ENCODE measurements around the gene ZIC5.

Gene ZIC5

DNA sequence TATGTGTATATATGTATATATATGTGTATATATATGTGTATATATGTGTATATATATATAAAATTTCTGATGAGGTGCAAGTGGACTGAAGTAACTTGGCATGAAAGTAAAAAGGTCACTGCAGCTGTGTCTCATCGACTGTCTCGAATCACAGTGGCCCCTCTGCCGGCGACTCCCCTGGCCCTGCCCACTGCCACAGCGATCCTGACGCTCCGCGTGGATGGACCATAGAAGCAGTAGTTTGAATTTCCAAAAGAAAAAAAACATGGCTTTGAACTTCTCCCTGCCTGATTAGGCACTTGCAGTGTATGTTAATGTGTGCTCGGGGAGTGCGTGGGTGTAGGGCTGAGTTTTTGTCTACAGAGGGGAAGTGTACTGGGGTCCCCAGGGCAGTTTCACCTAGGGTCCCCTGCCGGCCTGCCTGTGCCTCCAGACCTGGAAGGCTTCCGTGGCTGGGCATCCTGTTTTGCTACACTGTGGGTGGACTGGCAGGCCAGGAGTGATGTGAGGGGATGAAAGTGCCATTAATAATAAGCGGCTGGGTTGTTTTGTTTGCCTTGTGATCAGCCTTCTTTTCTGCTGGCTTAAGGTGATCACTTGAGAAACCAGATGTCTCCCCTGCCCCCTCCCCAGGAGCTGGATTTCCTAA is 10.8 kb downstream of the ZIC5 start:
- no peak overlapping the region for H3K4me3 ChIP-seq (replicated peaks; ENCODE audit: low read depth, low read length)
- no peaks in the 10 kb centered on the region for H3K36me3 ChIP-seq (ENCODE audit: control insufficient read depth, insufficient read depth, low read length)
- DNase-seq (ENCODE audit: extremely low read depth, insufficient read length): no peak
- H3K27me3 ChIP-seq (replicated peaks; ENCODE audit: control insufficient read depth, insufficient read depth, low read length): peaks cover 6% of the 10 kb centered on the region; the same call in 1 of the 2 replicates
- TF ChIP-seq, protein P1, sequence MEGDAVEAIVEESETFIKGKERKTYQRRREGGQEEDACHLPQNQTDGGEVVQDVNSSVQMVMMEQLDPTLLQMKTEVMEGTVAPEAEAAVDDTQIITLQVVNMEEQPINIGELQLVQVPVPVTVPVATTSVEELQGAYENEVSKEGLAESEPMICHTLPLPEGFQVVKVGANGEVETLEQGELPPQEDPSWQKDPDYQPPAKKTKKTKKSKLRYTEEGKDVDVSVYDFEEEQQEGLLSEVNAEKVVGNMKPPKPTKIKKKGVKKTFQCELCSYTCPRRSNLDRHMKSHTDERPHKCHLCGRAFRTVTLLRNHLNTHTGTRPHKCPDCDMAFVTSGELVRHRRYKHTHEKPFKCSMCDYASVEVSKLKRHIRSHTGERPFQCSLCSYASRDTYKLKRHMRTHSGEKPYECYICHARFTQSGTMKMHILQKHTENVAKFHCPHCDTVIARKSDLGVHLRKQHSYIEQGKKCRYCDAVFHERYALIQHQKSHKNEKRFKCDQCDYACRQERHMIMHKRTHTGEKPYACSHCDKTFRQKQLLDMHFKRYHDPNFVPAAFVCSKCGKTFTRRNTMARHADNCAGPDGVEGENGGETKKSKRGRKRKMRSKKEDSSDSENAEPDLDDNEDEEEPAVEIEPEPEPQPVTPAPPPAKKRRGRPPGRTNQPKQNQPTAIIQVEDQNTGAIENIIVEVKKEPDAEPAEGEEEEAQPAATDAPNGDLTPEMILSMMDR (IDR thresholded peaks at IDR 0.05; ENCODE audit: insufficient read depth, low read length, poor library complexity, severe bottlenecking): no peak

DNA sequence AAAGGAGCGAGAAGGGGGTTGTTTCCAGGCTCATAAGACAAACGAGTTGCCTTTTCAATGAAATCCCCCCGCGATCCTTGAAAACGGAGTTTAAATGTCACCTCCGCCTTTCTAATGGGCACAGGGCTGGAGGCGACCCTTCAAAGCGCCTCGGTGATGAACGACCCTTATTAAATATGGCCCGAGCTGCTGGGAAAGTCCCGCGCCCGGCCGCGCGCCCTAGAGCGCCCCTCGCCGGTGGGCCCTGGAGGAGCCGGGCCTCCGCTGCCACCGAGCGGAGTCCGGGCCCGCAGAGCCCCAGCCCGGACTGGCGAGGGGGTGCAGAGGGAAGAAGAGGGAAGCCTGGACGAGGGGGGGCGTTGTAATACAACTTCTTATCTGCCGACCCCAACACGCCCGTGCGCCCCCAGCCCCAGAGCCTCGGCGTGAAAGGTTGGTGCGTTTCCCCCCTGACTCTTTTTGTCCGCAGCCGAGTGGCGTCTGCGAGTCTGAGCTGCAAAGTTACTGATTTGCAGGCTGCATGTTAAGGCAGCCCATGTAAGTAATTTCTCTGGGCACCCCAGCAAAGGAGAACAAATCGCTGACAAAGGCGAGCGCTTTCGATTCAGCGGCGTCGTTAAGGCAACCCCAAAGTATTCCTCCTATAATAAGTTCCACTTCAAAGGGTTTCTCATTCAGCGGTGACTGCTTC is 11.9 kb downstream of the ZIC5 start:
- DNase-seq (ENCODE audit: extremely low read depth, insufficient read length): no peak
- TF ChIP-seq, protein P1 (IDR thresholded peaks at IDR 0.05; ENCODE audit: insufficient read depth, low read length, poor library complexity, severe bottlenecking): no peak
- H3K36me3 ChIP-seq (ENCODE audit: control insufficient read depth, insufficient read depth, low read length): no peaks in the 10 kb centered on the region
- H3K4me3 ChIP-seq (replicated peaks; ENCODE audit: low read depth, low read length): no peak overlapping the region
- peaks cover 3% of the 10 kb centered on the region; the same call in 1 of the 2 replicates for H3K27me3 ChIP-seq (replicated peaks; ENCODE audit: control insufficient read depth, insufficient read depth, low read length)

DNA sequence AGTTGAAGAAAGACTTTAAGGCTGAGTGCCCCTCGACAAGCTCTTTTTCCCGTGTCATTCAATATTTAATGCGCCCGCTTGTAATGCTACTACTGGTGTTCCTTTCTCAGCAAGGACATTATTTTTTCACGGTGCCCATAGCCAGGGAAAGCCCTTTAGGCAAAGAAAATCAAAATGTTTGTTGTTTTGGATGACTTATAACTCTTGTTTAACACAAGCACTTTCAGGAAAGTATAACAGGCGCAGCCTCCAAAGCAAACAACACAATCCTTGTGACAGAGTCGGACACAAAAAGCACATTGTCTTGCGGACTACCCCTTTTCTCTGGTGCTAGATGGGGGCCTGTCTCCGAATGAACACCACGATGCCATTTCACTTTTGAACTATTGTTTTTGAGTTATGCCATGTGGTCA is 12.4 kb downstream of the ZIC5 start:
- DNase-seq (ENCODE audit: extremely low read depth, insufficient read length): no peak
- H3K27me3 ChIP-seq (replicated peaks; ENCODE audit: control insufficient read depth, insufficient read depth, low read length): peaks cover 3% of the 10 kb centered on the region; the same call in 1 of the 2 replicates
- no peaks in the 10 kb centered on the region for H3K36me3 ChIP-seq (ENCODE audit: control insufficient read depth, insufficient read depth, low read length)
- H3K4me3 ChIP-seq (replicated peaks; ENCODE audit: low read depth, low read length): no peak overlapping the region
- TF ChIP-seq, protein P1 (IDR thresholded peaks at IDR 0.05; ENCODE audit: insufficient read depth, low read length, poor library complexity, severe bottlenecking): no peak

DNA sequence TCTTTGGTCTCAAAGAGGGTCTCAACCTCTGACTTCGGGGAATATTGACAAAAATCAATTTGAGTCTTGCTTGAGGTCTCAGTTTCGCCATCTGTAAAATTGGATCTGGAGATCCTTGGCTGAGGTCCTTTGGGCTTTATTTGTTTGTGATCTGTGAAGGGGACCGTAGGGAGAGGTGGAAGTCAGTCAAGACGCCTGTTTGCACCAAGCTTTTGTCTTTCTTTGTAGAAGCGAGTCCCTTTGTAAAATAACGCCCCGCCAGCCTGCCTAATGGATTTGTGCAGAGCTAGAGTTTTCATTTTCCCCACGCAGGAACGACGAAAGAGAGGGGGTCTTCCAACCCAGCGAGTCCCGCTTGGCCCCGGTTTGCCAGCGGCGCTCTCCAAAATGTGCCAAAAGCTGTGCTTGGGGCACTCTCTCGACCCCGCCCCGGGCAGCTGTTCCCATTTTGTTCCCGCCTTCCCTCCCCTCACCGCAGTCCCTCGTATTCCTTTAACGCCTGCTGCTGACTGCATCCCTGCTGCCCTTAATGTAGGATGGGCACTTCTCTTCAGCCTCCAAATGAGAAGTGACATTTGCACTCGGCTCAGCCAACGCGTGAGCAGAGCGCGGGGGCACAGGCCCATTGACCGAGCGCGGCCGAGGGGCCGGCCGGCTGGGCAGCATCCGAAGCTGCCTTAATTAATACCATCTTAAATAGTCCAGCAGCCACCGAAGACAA is 13.0 kb downstream of the ZIC5 start:
- Histone ChIP-seq H3K27me3 (replicated peaks; ENCODE audit: control insufficient read depth, insufficient read depth, low read length) (peaks cover 3% of the 10 kb centered on the region; the same call in 1 of the 2 replicates), H3K4me3 (replicated peaks; ENCODE audit: low read depth, low read length) (no peak overlapping the region), H3K36me3 (ENCODE audit: control insufficient read depth, insufficient read depth, low read length) (no peaks in the 10 kb centered on the region)
- DNase-seq (ENCODE audit: extremely low read depth, insufficient read length): no peak
- TF ChIP-seq, protein P1 (IDR thresholded peaks at IDR 0.05; ENCODE audit: insufficient read depth, low read length, poor library complexity, severe bottlenecking): no peak

DNA sequence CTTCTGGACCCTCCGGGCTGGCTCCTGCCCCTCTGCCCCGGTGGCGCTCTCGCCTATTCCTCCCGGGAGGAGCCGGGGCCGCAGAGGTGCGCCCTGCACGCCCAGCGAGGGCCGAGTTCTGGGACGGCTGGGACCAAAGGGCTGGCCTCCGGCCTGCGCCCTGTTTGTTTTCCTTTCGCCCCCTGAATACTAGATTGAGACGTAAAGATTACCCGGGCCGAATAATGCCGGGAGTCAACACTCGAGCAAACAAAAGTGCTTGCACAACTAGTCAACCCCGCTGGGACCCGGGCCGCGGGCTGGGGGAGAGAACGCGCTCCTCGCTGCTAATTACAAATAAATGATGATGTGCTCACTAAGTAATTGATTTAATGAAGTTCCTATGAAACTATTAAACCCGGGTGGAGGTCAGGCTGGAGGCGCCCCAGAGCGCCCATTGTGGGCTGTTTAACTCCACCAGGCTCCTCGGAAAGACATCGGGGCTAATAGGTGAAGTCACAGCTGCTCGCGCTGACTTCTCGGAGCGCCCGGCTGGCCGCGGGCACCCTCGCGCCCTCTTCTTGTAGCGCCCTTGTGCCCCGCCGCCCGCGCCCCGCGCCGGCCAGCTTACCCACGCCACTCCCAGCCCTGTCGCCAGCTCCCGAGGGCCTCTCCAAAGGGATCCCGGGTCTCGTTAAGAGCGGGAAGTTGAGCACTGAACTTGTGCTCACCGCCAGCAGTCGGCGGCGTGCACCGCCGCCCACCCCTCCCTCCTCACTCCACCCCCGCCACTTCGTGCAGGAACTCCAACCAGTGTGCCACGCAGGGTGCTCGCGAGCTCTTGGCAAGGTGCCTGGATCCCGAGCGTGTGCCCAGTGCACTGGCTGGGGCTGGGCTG is 14.9 kb downstream of the ZIC5 start:
- DNase-seq (ENCODE audit: extremely low read depth, insufficient read length): no peak
- Histone ChIP-seq H3K4me3 (replicated peaks; ENCODE audit: low read depth, low read length) (no peak overlapping the region), H3K36me3 (ENCODE audit: control insufficient read depth, insufficient read depth, low read length) (no peaks in the 10 kb centered on the region), H3K27me3 (replicated peaks; ENCODE audit: control insufficient read depth, insufficient read depth, low read length) (peaks cover 3% of the 10 kb centered on the region; the same call in 1 of the 2 replicates)
- TF ChIP-seq, protein P1 (IDR thresholded peaks at IDR 0.05; ENCODE audit: insufficient read depth, low read length, poor library complexity, severe bottlenecking): no peak

All from GM06990 (cell line).